Measurements from ENCODE around the gene NRCAM.

DNA sequence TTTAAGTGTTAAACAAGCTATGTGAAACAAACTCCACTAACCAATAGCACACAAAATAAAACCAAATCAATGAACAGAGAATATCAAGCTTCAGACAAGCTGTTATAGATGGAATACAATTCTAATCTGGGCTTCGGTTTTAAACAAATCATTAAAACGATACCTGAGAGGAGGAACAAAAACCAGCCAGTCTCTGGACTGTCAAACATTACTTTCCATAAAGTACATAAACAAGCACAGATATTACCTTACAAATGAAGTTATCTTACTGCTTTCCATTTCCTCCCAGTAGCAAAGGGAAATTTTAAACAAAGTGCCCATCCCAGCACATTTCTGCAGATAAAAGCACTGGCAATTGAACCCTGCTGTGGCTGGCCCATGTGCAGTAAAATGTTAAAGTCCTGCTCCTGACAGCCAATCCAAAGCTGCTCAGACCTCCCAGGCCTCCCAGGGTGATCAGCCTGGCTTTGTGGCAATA, 128.0 kb downstream of the NRCAM start:
- TF ChIP-seq, protein P1, sequence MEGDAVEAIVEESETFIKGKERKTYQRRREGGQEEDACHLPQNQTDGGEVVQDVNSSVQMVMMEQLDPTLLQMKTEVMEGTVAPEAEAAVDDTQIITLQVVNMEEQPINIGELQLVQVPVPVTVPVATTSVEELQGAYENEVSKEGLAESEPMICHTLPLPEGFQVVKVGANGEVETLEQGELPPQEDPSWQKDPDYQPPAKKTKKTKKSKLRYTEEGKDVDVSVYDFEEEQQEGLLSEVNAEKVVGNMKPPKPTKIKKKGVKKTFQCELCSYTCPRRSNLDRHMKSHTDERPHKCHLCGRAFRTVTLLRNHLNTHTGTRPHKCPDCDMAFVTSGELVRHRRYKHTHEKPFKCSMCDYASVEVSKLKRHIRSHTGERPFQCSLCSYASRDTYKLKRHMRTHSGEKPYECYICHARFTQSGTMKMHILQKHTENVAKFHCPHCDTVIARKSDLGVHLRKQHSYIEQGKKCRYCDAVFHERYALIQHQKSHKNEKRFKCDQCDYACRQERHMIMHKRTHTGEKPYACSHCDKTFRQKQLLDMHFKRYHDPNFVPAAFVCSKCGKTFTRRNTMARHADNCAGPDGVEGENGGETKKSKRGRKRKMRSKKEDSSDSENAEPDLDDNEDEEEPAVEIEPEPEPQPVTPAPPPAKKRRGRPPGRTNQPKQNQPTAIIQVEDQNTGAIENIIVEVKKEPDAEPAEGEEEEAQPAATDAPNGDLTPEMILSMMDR (IDR thresholded peaks at IDR 0.05), result no peak
- TF ChIP-seq POLR2AphosphoS5 (IDR thresholded peaks at IDR 0.05; ENCODE audit: insufficient read depth in 1 of 2, low read depth in 1 of 2), result no peak

Data from vagina (tissue), 2 donors.